Neural progenitor cell (in vitro differentiated cells): ENCODE data around the gene APC. TPM values are rescaled to one million over a fixed set of nuclear protein-coding genes. Genes with fewer than 3 reads are reported as not detected.

ENCODE experiments used
- DNase-seq: peaks from one replicate; pipeline ENCODE4 v3.0.0-alpha.2; 2016; ENCODE audit warnings: low spot score
- H2AFZ ChIP-seq: fragments of 200-600 bp; sonication (generic); replicated peaks from 2 replicates; pipeline ENCODE4 v1.6.1; 2016; ENCODE audit warnings: antibody characterized with exemption
- H3F3A ChIP-seq: fragments of 200-600 bp; sonication (generic); 2 replicates; pipeline ENCODE4 v1.6.1; 2016; ENCODE audit warnings: antibody characterized with exemption, low read depth
- H3K27ac ChIP-seq: fragments of 200-600 bp; sonication (generic); 2 replicates; pipeline ENCODE4 v1.5.1; 2016; ENCODE audit warnings: mild to moderate bottlenecking
- H3K27me3 ChIP-seq: fragments of 200-600 bp; sonication (generic); 2 replicates; pipeline ENCODE4 v1.6.1; 2016; ENCODE audit warnings: mild to moderate bottlenecking, moderate library complexity
- H3K36me3 ChIP-seq: fragments of 200-600 bp; sonication (generic); 2 replicates; pipeline ENCODE4 v1.5.1; 2016
- H3K4me1 ChIP-seq: fragments of 200-600 bp; sonication (generic); 2 replicates; pipeline ENCODE4 v1.6.1; 2016; ENCODE audit warnings: mixed run types
- H3K4me2 ChIP-seq: fragments of 200-600 bp; sonication (generic); 2 replicates; pipeline ENCODE4 v1.6.1; 2016
- H3K4me3 ChIP-seq: fragments of 200-600 bp; sonication (generic); 2 replicates; pipeline ENCODE4 v1.5.1; 2016
- H3K79me2 ChIP-seq: fragments of 200-600 bp; sonication (generic); 2 replicates; pipeline ENCODE4 v1.6.1; 2016; ENCODE audit warnings: low read depth
- H3K9ac ChIP-seq: fragments of 200-600 bp; sonication (generic); 2 replicates; pipeline ENCODE4 v1.6.1; 2016
- H3K9me3 ChIP-seq: fragments of 200-600 bp; sonication (generic); 2 replicates; pipeline ENCODE4 v1.5.1; 2016; ENCODE audit warnings: low read depth
- H4K20me1 ChIP-seq: fragments of 200-600 bp; sonication (generic); 2 replicates; pipeline ENCODE4 v1.6.1; 2016; ENCODE audit warnings: low read depth
- H3K27ac Mint-ChIP-seq: 3 replicates; pipeline ENCODE4 v1.8.0; 2021; ENCODE audit warnings: mixed read lengths
- H3K27me3 Mint-ChIP-seq: 2 replicates; pipeline ENCODE4 v1.8.0; 2022; ENCODE audit warnings: low read depth, mild to moderate bottlenecking, inconsistent platforms, moderate library complexity, mixed read lengths; ENCODE audit not compliant: insufficient read depth
- H3K36me3 Mint-ChIP-seq: 3 replicates; pipeline ENCODE4 v1.8.0; 2021; ENCODE audit warnings: mixed read lengths
- H3K4me1 Mint-ChIP-seq: 3 replicates; pipeline ENCODE4 v1.8.0; 2021; ENCODE audit warnings: mixed read lengths
- H3K4me3 Mint-ChIP-seq: 3 replicates; pipeline ENCODE4 v1.8.0; 2021; ENCODE audit warnings: mild to moderate bottlenecking, moderate library complexity, mixed read lengths
- H3K9me3 Mint-ChIP-seq: 3 replicates; pipeline ENCODE4 v1.8.0; 2020; ENCODE audit warnings: mixed read lengths
- EZH2 ChIP-seq: fragments of 200-600 bp; sonication (generic); IDR thresholded peaks from 2 replicates; pipeline ENCODE4 v1.6.1; 2017; ENCODE audit warnings: antibody characterized with exemption, mild to moderate bottlenecking, moderate library complexity
- EZH2phosphoT487 ChIP-seq: fragments of 200-600 bp; sonication (generic); IDR thresholded peaks from 2 replicates; pipeline ENCODE4 v1.6.1; 2017; ENCODE audit warnings: antibody characterized with exemption
- total RNA-seq: library from RNA; depleted of rRNA; stranded (reverse); fragments of >200 nt; gene quantifications from 2 replicates; pipeline ENCODE4 v1.2.3, GENCODE V29; 2015; ENCODE audit warnings: low replicate concordance
- TF ChIP-seq, protein P1 (sequence below): fragments of 200-600 bp; sonication (generic); IDR thresholded peaks from 2 replicates; pipeline ENCODE4 v1.5.1; 2017; ENCODE audit warnings: antibody characterized with exemption, mild to moderate bottlenecking

The APC gene
- total RNA-seq, 1 donor from 2014 or later = 39.7 TPM

DNA sequence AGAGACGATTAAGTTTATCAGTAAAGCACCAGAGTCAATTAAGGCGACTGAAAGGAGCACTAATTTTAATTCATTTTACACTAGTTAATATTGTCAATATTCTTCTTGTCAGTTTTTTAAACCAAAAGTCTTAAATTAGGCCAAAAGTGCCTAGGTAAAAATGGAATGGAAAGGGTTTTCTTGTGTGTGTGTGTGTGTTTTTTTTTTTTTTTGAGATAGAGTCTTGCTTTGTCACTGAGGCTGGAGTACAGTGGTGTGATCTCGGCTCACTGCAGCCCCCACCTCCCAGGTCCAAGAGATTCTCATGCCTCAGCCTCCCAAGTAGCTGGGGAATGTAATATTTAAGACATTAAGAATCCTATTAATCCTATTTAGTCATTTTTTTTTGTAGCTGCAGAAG is 3.1 kb upstream of the APC start:
- TF ChIP-seq EZH2 = no peak
- TF ChIP-seq, protein P1, sequence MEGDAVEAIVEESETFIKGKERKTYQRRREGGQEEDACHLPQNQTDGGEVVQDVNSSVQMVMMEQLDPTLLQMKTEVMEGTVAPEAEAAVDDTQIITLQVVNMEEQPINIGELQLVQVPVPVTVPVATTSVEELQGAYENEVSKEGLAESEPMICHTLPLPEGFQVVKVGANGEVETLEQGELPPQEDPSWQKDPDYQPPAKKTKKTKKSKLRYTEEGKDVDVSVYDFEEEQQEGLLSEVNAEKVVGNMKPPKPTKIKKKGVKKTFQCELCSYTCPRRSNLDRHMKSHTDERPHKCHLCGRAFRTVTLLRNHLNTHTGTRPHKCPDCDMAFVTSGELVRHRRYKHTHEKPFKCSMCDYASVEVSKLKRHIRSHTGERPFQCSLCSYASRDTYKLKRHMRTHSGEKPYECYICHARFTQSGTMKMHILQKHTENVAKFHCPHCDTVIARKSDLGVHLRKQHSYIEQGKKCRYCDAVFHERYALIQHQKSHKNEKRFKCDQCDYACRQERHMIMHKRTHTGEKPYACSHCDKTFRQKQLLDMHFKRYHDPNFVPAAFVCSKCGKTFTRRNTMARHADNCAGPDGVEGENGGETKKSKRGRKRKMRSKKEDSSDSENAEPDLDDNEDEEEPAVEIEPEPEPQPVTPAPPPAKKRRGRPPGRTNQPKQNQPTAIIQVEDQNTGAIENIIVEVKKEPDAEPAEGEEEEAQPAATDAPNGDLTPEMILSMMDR = no peak
- no peak for TF ChIP-seq EZH2phosphoT487
- Mint-ChIP-seq H3K4me1 (peaks cover 16% of the 10 kb centered on the region), H3K36me3 (no peaks in the 10 kb centered on the region), H3K4me3 (no peak overlapping the region), H3K27ac (peak overlapping the region; percentile 74), H3K9me3 (no peaks in the 10 kb centered on the region), H3K27me3 (peaks cover 2% of the 10 kb centered on the region)
- Histone ChIP-seq H2AFZ (no peak overlapping the region), H3K36me3 (no peaks in the 10 kb centered on the region), H3K79me2 (peaks cover 80% of the 10 kb centered on the region), H3K27me3 (no peaks in the 10 kb centered on the region), H3K4me2 (no peak overlapping the region), H3K9me3 (no peaks in the 10 kb centered on the region), H3K27ac (no peak overlapping the region), H3K4me3 (no peak overlapping the region), H3K4me1 (peaks cover 15% of the 10 kb centered on the region), H4K20me1 (peaks cover 68% of the 10 kb centered on the region), H3K9ac (no peak overlapping the region), H3F3A (peaks cover 19% of the 10 kb centered on the region)
- no peak for DNase-seq

DNA sequence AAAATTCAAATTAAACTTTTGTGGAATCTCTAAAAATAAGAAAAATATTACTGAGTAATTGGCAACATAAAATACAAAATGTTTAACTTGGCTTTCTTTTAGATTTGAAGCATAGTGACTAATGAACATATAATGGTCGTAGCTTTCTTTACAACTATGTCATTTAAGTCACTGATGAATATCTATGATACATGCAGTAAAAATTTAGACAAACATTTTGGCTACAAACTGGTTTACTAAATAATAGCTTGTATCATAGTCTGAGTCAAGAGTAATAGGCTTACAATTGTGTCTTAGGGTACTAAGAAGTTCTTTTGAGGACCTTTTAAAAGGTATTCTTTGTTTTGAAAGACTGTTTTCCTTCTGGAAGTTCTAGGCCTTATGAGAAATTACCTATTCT is 2.0 kb upstream of the APC start:
- H3F3A ChIP-seq = peaks cover 19% of the 10 kb centered on the region
- H3K27me3 ChIP-seq = no peaks in the 10 kb centered on the region
- no peak overlapping the region for H2AFZ ChIP-seq
- H3K4me3 Mint-ChIP-seq = no peak overlapping the region
- H3K4me2 ChIP-seq = no peak overlapping the region
- peaks cover 80% of the 10 kb centered on the region for H3K79me2 ChIP-seq
- peaks cover 16% of the 10 kb centered on the region for H3K4me1 Mint-ChIP-seq
- H3K27me3 Mint-ChIP-seq = peaks cover 2% of the 10 kb centered on the region
- no peak overlapping the region for H3K4me3 ChIP-seq
- no peaks in the 10 kb centered on the region for H3K36me3 Mint-ChIP-seq
- H3K4me1 ChIP-seq = peaks cover 15% of the 10 kb centered on the region
- DNase-seq = no peak
- H3K27ac Mint-ChIP-seq = no peak overlapping the region
- H3K9me3 Mint-ChIP-seq = no peaks in the 10 kb centered on the region
- peaks cover 58% of the 10 kb centered on the region for H4K20me1 ChIP-seq
- H3K27ac ChIP-seq = no peak overlapping the region
- no peaks in the 10 kb centered on the region for H3K36me3 ChIP-seq
- TF ChIP-seq, protein P1 = no peak
- H3K9ac ChIP-seq = no peak overlapping the region
- no peaks in the 10 kb centered on the region for H3K9me3 ChIP-seq

DNA sequence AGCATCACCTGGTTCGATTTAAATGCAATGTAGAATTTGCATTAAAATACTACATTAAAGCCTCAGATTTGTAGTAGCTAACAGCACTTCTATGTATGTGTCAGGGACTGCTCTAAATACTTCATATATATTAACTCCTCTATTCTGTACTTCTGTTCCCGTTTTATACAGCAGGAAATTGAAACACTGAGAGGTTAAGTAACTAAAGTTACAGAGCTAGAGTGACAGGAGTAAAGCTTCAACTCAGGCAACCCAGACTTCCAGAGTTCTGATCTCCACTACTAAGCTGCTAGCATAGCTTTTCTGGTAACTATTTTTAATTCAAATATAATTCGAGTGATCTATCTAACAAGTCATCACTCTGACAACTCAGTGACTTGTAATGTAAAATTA is 619 bp upstream of the APC start:
- no peak overlapping the region for H3K27ac ChIP-seq
- peak overlapping the region; percentile 66 for H3K4me3 ChIP-seq
- H3K9ac ChIP-seq = no peak overlapping the region
- H3K4me1 ChIP-seq = peaks cover 15% of the 10 kb centered on the region
- Mint-ChIP-seq H3K27ac (no peak overlapping the region), H3K27me3 (peaks cover 2% of the 10 kb centered on the region), H3K4me1 (peaks cover 19% of the 10 kb centered on the region), H3K36me3 (no peaks in the 10 kb centered on the region), H3K9me3 (no peaks in the 10 kb centered on the region), H3K4me3 (peak overlapping the region; percentile 96)
- H3K79me2 ChIP-seq = peaks cover 80% of the 10 kb centered on the region
- peak; percentile 9 for DNase-seq
- peaks cover 19% of the 10 kb centered on the region for H3F3A ChIP-seq
- TF ChIP-seq, protein P1 = no peak
- TF ChIP-seq EZH2phosphoT487 (no peak), EZH2 (no peak)
- H2AFZ ChIP-seq = no peak overlapping the region
- H3K36me3 ChIP-seq = no peaks in the 10 kb centered on the region
- H3K9me3 ChIP-seq = no peaks in the 10 kb centered on the region
- H4K20me1 ChIP-seq = peaks cover 53% of the 10 kb centered on the region
- no peaks in the 10 kb centered on the region for H3K27me3 ChIP-seq
- H3K4me2 ChIP-seq = peak overlapping the region; percentile 86
